Measurements from ENCODE around the gene TTC16. TPM values are rescaled to one million over a fixed set of nuclear protein-coding genes. Genes with fewer than 3 reads are reported as not detected.

Gene TTC16, protein sequence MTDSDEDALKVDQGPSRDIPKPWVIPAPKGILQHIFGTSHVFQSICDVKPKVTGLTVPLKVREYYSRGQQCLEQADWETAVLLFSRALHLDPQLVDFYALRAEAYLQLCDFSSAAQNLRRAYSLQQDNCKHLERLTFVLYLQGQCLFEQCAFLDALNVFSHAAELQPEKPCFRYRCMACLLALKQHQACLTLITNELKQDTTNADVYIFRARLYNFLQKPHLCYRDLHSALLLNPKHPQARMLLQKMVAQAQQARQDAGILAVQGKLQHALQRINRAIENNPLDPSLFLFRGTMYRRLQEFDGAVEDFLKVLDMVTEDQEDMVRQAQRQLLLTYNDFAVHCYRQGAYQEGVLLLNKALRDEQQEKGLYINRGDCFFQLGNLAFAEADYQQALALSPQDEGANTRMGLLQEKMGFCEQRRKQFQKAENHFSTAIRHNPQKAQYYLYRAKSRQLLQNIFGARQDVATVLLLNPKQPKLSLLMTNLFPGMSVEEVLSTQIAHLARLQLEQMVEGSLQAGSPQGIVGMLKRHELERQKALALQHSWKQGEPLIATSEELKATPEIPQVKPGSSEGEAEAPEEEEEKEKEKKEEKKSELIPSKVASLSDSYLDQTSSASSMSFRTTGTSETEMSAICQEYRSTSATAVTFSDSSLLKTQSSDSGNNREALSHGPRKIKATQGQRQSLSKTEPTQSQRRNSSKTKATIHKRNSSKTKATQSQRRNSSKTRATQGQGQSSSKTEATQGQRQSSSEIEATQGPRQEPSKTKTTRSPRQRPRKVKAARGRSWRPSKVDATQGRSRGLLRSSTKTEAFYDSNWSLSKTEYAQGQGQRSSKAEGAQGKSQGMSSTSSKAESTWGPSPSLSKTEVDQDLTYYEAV
- 0.07 TPM in 1 of 2 replicates, not detected in the other for total RNA-seq

DNA sequence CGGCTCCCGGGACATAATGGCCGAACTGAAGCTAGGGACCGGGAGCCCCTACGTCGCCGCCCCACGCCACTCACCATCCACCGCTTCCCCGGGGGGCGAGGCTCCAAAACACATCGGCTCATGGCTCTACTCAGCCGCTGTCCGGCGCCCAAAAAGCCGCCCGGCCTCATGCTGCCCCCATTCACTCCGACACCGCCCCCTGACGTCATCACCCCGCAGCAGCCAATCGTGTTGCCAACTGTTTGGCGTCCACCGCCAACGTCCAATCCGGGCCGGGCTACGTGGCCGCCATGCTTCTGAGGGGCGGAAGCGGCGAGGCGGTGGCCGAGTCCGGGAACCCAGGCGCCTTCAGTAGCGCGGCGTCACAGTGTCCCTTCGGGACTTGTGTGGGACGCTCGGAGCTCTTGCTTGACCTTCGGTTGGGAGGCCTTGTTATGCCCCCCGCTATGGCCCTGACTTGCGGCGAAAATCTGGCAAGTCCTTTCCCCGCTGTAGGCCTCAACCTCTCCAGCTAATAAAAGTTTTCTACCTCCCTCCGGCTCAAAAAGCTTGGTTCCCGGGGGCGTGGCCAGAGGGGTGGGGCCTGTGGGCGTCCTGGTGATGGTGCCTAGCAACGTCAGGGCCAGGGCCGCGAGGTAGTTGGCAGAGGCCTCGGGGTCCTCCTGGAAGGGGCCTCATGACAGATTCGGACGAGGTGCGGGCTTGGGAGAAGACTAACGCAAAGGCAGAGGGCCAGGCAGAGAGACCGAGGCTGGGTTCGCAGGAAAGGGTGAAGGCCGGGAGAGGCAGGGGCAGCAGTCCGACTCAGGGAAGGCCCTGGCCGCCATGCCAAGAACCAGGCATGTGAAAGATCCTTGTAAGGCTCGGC is at the start of gene TTC16, which contains the start of gene PTRH1:
Gene TTC16, plus strand, starts transcription at position 610 of the 868 bp plus-strand sequence. Its CDS starts 67 bp downstream, at position 677.
Gene PTRH1, minus strand, starts transcription at position 194 of the 868 bp plus-strand sequence. Its CDS starts 24 bp downstream, at position 170.

DNA sequence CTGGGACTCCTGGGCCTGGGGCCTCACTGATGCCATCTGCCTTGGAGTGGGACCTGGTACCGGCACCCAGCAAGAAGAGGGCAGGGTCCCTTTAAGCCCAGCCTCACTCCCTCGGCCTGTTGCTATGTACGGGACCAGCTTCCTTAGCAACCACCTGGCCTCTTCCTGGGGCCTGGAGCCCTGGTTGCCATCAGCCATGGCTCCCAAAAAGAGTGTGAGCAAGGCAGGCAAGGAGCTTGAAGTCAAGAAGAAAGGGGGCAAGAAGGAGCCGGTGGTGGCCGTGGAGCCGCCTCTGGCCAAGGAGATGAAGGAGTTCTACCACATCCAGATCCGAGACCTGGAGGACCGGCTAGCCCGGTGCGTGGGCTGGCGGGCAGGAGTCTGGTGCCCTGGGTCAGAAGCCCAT is 9.0 kb upstream of the TTC16 start, which contains the start of gene CFAP157:
Gene CFAP157, plus strand, starts transcription at position 153 of the 406 bp plus-strand sequence. Its CDS starts 44 bp downstream, at position 197.

DNA sequence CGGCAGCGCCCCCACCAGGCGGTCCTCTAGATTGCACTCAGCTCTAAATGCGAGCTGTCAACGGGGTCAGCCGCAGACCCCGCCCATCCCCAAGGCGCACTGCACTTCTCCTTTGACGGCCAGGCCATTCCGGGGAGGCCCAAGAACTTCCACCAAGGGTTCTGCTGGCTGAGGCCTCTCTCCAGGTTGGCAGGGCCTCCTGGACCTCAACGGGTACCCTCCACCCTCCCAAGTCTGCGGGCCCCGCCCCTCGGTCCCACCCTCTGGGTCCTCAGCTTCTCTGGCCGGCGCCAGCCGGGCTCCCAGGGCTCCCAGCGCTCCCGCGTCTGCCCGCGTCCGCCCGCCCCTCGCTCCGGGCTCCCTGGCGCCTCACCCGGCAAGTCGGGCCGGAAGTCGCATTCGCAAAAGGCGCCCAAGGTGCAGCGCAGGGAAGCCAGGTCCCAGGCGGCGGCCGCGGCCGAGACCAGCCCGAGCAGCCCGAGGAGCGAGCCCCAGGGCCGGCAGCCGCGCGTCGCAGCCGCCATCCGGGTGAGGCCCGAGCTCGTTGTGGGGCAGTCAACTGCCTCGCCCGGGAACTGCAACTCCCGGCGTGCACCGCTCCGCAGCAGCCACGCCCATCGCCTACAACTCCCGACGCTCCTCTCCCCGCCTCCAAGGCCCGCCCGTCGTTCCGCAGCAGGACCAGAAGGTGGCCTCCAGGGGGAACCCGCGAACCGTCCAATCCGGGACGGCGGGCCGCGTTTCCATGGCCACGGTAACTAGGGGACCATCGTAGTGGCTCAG is 19.1 kb downstream of the TTC16 start, which contains the start of gene TOR2A:
Gene TOR2A, minus strand, starts transcription at position 548 of the 783 bp plus-strand sequence. Its CDS starts 24 bp downstream, at position 524.

DNA sequence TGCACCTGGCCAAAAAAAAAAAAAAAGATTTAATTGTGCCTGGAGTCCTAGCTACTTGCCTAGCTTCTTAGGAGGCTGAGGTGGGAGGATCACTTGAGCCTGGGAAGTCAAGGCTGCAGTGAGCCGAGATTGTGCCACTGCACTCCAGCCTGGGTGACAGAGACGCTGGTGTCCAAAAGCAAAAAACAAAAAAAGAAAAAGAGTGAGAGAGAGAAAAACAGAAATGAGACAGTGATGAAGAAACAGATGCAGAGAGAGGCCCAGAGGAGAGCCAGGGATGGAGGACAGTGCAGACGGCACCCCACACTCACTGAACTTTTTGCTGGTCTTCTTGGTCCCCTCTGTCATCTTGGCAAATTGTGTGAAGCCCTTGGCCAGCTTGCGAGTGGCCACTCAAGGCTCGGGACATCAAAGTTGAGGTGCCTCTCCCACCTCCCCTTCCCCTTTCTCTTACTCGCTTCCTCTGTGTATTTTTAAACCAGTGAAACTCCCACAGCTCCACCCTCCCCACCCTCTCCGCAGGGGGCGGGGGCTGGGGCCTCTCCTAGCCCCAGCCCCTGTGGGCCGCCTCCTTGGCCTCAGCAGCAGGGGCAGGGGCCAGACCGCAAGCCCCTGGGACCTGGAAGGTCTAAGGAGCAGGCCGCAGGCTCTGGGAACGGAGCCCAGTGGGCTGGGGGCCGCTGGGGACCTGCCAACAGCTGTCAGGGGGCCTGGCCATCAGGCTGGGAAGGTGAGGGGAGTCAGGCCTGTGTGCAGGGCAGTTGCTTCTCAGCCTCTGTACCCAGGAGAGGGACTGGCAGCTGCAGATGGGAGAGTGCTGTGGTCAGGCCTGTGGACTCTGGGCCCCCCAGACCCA is 62.6 kb downstream of the TTC16 start, which contains the start of gene SH2D3C:
Gene SH2D3C, minus strand, starts transcription at position 387 of the 856 bp plus-strand sequence. Its CDS starts 39 bp downstream, at position 348.

Other genes with a start within 250 kb of the TTC16 start
- 43.6 and 46.2 TPM in 2 replicates for gene STXBP1, start 103.8 kb upstream of the TTC16 start, total RNA-seq
- not detected in 2 replicates for gene CFAP157, start 9.1 kb upstream of the TTC16 start, total RNA-seq
- gene PTRH1, start 416 bp upstream of the TTC16 start, total RNA-seq: 10.7 and 17.3 TPM in 2 replicates
- 3.5 and 3.8 TPM in 2 replicates for gene TOR2A, start 19.2 kb downstream of the TTC16 start, total RNA-seq
- gene SH2D3C, start 62.6 kb downstream of the TTC16 start, total RNA-seq: 0.10 and 2.2 TPM in 2 replicates
- gene CDK9, start 70.0 kb downstream of the TTC16 start, total RNA-seq: 43.9 and 45.2 TPM in 2 replicates
- 59.7 and 99.0 TPM in 2 replicates for gene FPGS, start 86.8 kb downstream of the TTC16 start, total RNA-seq
- 95.5 and 100 TPM in 2 replicates for gene ENG, start 138.6 kb downstream of the TTC16 start, total RNA-seq
- gene AK1, start 161.6 kb downstream of the TTC16 start, total RNA-seq: 54.9 and 66.2 TPM in 2 replicates
- gene ST6GALNAC6, start 183.5 kb downstream of the TTC16 start, total RNA-seq: 45.6 and 55.6 TPM in 2 replicates
- gene ST6GALNAC4, start 201.0 kb downstream of the TTC16 start, total RNA-seq: 38.9 and 43.3 TPM in 2 replicates
- 1.4 and 3.4 TPM in 2 replicates for gene PIP5KL1, start 214.7 kb downstream of the TTC16 start, total RNA-seq
- 11.1 and 12.9 TPM in 2 replicates for gene DPM2, start 221.8 kb downstream of the TTC16 start, total RNA-seq